ES-I3 (cell line): ENCODE measurements around the gene NOSIP.

Experiments used
- H3K36me3 ChIP-seq: 2 replicates; pipeline ENCODE4 v1.6.1; 2013; ENCODE audit warnings: mild to moderate bottlenecking, low read length, control low read depth, moderate library complexity; ENCODE audit not compliant: insufficient read depth
- H3K4me1 ChIP-seq: 2 replicates; pipeline ENCODE4 v1.6.1; 2013; ENCODE audit warnings: mild to moderate bottlenecking, control low read depth, low read length; ENCODE audit not compliant: insufficient read depth
- H3K9ac ChIP-seq: 2 replicates; pipeline ENCODE4 v1.6.1; 2013; ENCODE audit warnings: low read depth, mild to moderate bottlenecking, low read length, moderate library complexity
- H3K9me3 ChIP-seq: 2 replicates; pipeline ENCODE4 v1.6.1; 2013; ENCODE audit warnings: mild to moderate bottlenecking, low read length, moderate library complexity; ENCODE audit not compliant: control insufficient read depth, insufficient read depth

NOSIP gene

GRCh38 chr19:49601482-49602038 lies 21.2 kb upstream of the NOSIP start:
- Histone ChIP-seq H3K36me3 (peaks cover 24% of the 10 kb centered on the region), H3K4me1 (no peaks in the 10 kb centered on the region), H3K9me3 (no peaks in the 10 kb centered on the region), H3K9ac (no peak overlapping the region)

DNA sequence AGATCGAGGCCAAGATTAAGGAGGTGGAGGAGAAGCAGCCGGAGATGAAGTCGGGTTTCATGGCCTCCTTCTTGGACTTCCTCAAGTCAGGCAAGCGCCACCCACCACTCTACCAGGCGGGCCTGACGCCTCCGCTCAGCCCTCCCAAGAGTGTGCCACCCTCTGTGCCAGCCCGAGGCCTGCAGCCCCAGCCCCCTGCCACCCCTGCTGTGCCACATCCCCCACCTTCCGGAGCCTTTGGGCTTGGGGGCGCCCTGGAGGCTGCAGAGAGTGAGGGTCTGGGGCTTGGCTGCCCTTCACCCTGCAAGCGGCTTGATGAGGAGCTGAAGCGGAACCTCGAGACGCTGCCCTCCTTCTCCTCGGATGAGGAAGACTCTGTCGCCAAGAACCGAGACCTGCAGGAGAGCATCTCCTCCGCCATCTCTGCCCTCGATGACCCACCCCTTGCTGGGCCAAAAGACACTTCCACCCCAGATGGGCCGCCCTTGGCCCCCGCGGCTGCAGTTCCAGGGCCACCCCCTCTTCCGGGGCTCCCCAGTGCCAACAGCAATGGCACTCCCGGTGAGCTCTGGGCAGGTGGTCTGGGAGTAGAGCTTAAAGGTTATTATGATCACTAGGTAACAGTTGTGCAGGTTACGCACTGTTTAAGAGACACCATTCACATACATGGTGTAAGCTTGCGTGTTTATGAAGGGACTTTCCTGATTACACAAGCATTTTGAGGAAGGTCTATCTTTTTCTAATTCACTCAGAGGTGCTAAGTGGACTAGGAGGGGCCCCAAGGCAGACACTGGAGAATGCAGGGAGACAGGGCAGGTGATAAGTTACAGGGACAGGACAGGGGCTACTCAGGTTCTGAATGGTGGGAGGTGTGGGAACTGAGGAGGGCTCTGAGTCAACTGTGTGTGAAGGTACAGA lies 19.3 kb upstream of the NOSIP start:
- H3K4me1 ChIP-seq: no peaks in the 10 kb centered on the region
- H3K9me3 ChIP-seq: no peaks in the 10 kb centered on the region
- H3K36me3 ChIP-seq: peaks cover 24% of the 10 kb centered on the region
- H3K9ac ChIP-seq: no peak overlapping the region

DNA sequence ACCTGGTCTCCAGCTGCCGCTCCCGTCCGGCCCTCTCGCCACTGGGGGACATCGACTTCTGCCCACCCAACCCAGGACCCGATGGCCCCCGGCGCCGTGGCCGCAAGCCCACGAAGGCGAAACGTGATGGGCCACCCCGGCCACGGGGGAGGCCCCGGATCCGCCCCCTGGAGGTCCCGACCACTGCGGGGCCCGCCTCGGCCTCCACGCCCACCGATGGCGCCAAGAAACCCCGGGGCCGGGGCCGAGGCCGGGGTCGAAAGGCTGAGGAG lies 17.3 kb upstream of the NOSIP start:
- H3K9me3 ChIP-seq: no peaks in the 10 kb centered on the region
- H3K4me1 ChIP-seq: peaks cover 4% of the 10 kb centered on the region; the same call in 1 of the 2 replicates
- no peak overlapping the region for H3K9ac ChIP-seq
- peaks cover 21% of the 10 kb centered on the region for H3K36me3 ChIP-seq

- Histone ChIP-seq H3K9ac (no peak overlapping the region), H3K36me3 (peaks cover 17% of the 10 kb centered on the region), H3K4me1 (peaks cover 4% of the 10 kb centered on the region; the same call in 1 of the 2 replicates), H3K9me3 (no peaks in the 10 kb centered on the region)
Measured at GRCh38 chr19:49596954-49597702, 16.8 kb upstream of the NOSIP start.

GRCh38 chr19:49596407-49596806 lies 16.1 kb upstream of the NOSIP start:
- Histone ChIP-seq H3K4me1 (peaks cover 4% of the 10 kb centered on the region; the same call in 1 of the 2 replicates), H3K36me3 (peaks cover 14% of the 10 kb centered on the region), H3K9me3 (no peaks in the 10 kb centered on the region), H3K9ac (no peak overlapping the region)

DNA sequence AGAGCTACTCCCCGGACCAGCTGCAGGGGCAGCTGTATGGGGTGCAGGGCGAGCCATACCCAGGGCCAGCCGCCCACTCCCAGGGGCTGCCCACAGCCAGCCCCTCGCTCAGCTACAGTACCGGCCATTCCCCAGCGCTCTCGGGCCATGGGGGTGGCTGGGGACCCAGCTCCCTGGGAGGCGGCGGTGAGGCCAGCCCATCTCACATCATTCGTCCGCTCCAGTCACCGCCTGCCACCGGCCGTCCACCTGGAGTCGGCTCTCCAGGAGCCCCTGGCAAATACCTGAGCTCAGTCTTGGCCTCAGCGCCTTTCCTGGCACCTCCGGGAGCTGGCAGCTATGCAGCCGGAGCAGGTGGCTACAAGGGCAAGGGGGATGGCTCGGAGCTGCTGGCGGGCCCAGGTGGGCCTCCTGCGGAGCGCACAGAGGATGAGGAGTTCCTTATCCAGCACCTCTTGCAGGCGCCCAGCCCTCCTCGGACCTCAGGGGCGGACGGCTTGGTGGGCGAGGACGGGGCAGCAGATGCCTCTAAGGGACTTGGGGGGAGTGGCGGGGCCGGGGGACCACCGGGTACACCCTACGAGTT lies 15.6 kb upstream of the NOSIP start:
- H3K36me3 ChIP-seq: peaks cover 14% of the 10 kb centered on the region
- no peak overlapping the region for H3K9ac ChIP-seq
- H3K4me1 ChIP-seq: peaks cover 4% of the 10 kb centered on the region; the same call in 1 of the 2 replicates
- H3K9me3 ChIP-seq: no peaks in the 10 kb centered on the region

- Histone ChIP-seq H3K36me3 (peaks cover 13% of the 10 kb centered on the region), H3K4me1 (peaks cover 4% of the 10 kb centered on the region; the same call in 1 of the 2 replicates), H3K9ac (no peak overlapping the region), H3K9me3 (no peaks in the 10 kb centered on the region)
Measured at GRCh38 chr19:49594993-49595818, 14.8 kb upstream of the NOSIP start.

- peaks cover 7% of the 10 kb centered on the region; the same call in 1 of the 2 replicates for H3K4me1 ChIP-seq
- H3K9me3 ChIP-seq: no peaks in the 10 kb centered on the region
- 0 out of 2 replicates have a peak overlapping the region, but pooled peaks have one; percentile 26 for H3K9ac ChIP-seq
- H3K36me3 ChIP-seq: peaks cover 8% of the 10 kb centered on the region; the same call in 1 of the 2 replicates
Measured at GRCh38 chr19:49594157-49594992, 14.0 kb upstream of the NOSIP start.

DNA sequence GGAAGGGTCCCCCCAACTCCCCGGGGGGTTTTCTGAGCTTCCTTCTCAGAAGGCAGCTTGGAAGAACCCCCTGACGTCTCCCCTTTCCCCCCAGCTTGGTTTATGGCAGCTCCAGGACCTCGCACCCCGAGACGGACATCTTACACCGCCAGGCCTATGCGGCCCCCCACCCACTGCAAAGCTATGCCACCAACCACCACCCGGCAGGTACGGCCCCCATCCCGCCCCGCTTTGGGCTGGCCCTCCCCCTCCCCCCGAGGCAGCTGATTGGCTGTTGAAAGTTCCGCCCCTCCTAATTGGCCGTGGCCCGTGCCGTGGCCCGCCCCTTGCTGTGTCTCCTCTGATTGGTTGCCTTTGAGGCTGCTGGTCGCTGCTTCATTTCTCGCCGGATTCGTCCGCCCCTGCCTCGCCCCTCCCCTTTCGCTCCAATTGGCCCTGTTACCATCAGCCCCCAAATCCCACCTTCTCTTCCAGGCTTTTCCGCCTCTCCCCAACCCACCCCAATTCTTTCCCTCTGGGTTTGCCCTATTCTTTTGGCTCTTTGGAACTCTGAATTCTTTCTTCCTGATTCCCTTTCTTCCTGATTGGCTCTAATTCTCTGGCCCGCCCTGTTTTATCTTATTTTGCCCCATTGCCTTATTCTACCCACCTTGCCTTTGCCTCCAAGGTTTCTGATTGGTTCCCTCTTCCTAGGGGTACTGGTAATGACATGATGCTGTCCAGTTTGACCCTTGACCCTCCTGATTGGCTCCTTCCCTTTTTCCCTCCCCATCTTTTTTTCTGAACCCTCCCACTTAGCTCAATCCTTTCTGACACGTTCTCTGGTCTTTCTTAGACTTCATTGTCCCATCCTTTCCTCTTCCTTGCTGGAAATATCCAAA lies 13.1 kb upstream of the NOSIP start:
- Histone ChIP-seq H3K36me3 (peaks cover 2% of the 10 kb centered on the region; the same call in 1 of the 2 replicates), H3K9ac (peak overlapping the region; percentile 70), H3K9me3 (no peaks in the 10 kb centered on the region), H3K4me1 (peaks cover 7% of the 10 kb centered on the region; the same call in 1 of the 2 replicates)

DNA sequence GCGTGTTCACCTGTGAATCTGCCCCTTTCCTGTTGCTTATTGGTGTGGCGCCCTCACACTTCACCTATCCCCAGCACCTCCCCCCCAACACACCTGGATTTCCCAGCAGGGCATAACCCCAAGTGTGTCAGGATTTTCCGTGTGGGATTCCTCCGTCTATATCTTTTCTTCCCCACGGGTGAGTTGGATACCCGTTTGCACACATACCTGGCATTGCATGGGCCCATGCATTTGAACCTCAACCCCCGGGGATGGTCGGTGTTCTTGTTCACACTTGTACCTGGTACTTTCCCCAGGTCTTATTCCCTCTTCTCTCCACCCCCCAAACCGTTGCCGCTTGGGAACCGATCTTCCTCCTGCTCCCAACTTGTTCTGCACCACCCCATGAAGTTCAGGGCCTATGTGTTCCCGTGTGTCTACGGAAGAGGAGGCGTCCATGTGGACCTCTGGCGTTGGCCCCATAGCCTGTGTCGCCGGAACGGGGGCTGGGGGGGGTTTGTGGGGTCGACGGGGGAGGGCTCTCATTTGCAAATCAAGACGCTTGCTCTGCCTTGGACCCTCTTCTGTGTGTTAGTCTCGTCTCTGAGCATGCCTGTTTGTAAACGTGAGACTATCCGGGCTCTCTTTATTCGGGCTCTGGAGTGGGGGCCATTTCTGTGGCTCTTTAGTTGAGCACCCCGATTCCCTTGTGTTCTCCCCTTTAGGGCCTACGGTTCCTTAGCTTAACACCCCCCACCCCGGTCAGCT lies 12.3 kb upstream of the NOSIP start:
- peak overlapping the region; percentile 70 for H3K9ac ChIP-seq
- H3K4me1 ChIP-seq: peaks cover 7% of the 10 kb centered on the region; the same call in 1 of the 2 replicates
- no peaks in the 10 kb centered on the region for H3K36me3 ChIP-seq
- no peaks in the 10 kb centered on the region for H3K9me3 ChIP-seq

DNA sequence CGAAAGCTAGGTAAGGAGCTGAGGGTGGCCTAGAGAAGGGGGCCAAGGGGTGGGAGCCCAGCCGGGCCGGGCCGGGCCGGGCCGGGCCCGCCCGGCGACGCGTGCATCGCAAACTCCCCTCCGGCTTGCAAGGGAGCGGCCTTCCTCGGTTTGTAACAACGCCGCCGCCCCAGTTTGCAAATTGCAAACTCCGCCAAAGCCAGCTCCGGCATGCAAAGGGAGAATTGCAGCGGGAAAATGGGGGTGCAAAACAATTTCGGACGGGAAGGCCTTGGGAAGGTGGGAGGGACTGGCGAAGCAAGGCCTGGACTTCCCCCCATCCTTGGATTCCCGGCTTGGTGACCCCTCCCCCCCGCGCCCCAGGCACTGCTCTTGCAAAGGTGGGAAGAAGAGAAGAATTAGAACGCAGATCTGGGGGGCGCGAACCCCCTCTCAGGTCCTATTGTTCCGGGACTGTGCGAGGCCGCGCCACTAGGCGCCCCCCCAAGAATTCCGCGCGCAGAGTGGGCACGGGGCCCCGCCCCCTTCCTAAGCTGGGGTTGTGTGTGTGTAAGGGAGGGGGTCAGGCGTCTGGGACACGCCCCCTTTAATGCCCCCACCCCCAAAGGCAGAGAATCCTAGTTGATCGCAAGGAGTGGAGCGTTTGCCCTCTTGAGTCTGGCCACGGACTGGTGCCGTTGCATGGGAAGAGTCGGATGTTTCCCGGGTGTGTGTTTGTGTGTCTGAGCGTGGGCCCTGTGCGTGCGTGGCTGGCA lies 11.6 kb upstream of the NOSIP start:
- peaks cover 7% of the 10 kb centered on the region; the same call in 1 of the 2 replicates for H3K4me1 ChIP-seq
- no peaks in the 10 kb centered on the region for H3K9me3 ChIP-seq
- no peaks in the 10 kb centered on the region for H3K36me3 ChIP-seq
- H3K9ac ChIP-seq: peak overlapping the region; percentile 70
